Effector memory CD8-positive, alpha-beta T cell (primary cell): Measurements from ENCODE around the gene NAV3.

Source experiments
- ATAC-seq: fragments of 150-1000 bp; cut with Tn5 transposase; replicated peaks from 2 replicates; pipeline ENCODE4 v1.10.0; 2021; ENCODE audit warnings: mild to moderate bottlenecking, moderate library complexity
- DNase-seq, 3 experiments: peaks; one replicate each; pipeline ENCODE4 v3.0.0; 2021
- H3K27ac Mint-ChIP-seq, 2 donors: one replicate each; pipeline ENCODE4 v1.8.0; 2022; ENCODE audit warnings: mild to moderate bottlenecking in 2 of 2, mixed read lengths in 2 of 2, moderate library complexity in 2 of 2
- H3K27me3 Mint-ChIP-seq, 2 donors: one replicate each; pipeline ENCODE4 v1.8.0; 2022; ENCODE audit warnings: mixed read lengths in 2 of 2
- H3K36me3 Mint-ChIP-seq: one replicate; pipeline ENCODE4 v1.8.0; 2022; ENCODE audit warnings: mild to moderate bottlenecking, moderate library complexity, mixed read lengths; ENCODE audit not compliant: insufficient read depth
- H3K4me1 Mint-ChIP-seq, 2 donors: one replicate each; pipeline ENCODE4 v1.8.0; 2022; ENCODE audit warnings: low read depth in 2 of 2, mixed read lengths in 2 of 2
- H3K4me3 Mint-ChIP-seq, 2 donors: one replicate each; pipeline ENCODE4 v1.8.0; 2022; ENCODE audit warnings: mild to moderate bottlenecking in 2 of 2, mixed read lengths in 2 of 2, moderate library complexity in 2 of 2
- H3K9me3 Mint-ChIP-seq, 2 donors: one replicate each; pipeline ENCODE4 v1.8.0; 2022; ENCODE audit warnings: mixed read lengths in 2 of 2
- total RNA-seq, 9 experiments: gene quantifications; one replicate each; lab custom pipeline; 2026; lab: John Stamatoyannopoulos, UW

Gene NAV3
- total RNA-seq, result 0 to 0.24 (median 0) reads per million in 9 experiments

- H3K9me3 Mint-ChIP-seq, result peaks cover 3 to 13% of the 10 kb centered on the region in 2 donors
- H3K4me3 Mint-ChIP-seq, result no peak within 1 kb of the TSS
- H3K4me1 Mint-ChIP-seq, result no peaks in the 10 kb centered on the region
- H3K36me3 Mint-ChIP-seq, result no peaks in the 10 kb centered on the region
- ATAC-seq (no peak), DNase-seq (no peak)
- H3K27ac Mint-ChIP-seq, result no peak within 1 kb of the TSS
- no peaks in the 10 kb centered on the region for H3K27me3 Mint-ChIP-seq
Measured at GRCh38 chr12:77830583-77831351, at the start of gene NAV3. TSS of gene NAV3 (plus strand) at chr12:77830894. CDS start at chr12:77831462, 568 bp downstream.

- no peaks in the 10 kb centered on the region for H3K36me3 Mint-ChIP-seq
- H3K4me3 Mint-ChIP-seq, result no peak overlapping the region
- DNase-seq (no peak), ATAC-seq (no peak)
- H3K9me3 Mint-ChIP-seq, result peaks cover 9 to 35% of the 10 kb centered on the region in 2 donors
- no peaks in the 10 kb centered on the region for H3K4me1 Mint-ChIP-seq
- no peaks in the 10 kb centered on the region for H3K27me3 Mint-ChIP-seq
- H3K27ac Mint-ChIP-seq, result no peak overlapping the region
Measured at GRCh38 chr12:77782034-77782433, 48.7 kb upstream of the NAV3 start.

- no peaks in the 10 kb centered on the region for H3K36me3 Mint-ChIP-seq
- H3K4me1 Mint-ChIP-seq, result no peaks in the 10 kb centered on the region
- no peak overlapping the region for H3K27ac Mint-ChIP-seq
- ATAC-seq (no peak), DNase-seq (no peak)
- peaks cover 9 to 35% of the 10 kb centered on the region in 2 donors for H3K9me3 Mint-ChIP-seq
- no peaks in the 10 kb centered on the region for H3K27me3 Mint-ChIP-seq
- no peak overlapping the region for H3K4me3 Mint-ChIP-seq
Measured at GRCh38 chr12:77782766-77783165, 47.9 kb upstream of the NAV3 start.

GRCh38 chr12:77785211-77785610 is 45.5 kb upstream of the NAV3 start:
- Mint-ChIP-seq H3K4me1 (no peaks in the 10 kb centered on the region), H3K36me3 (no peaks in the 10 kb centered on the region), H3K27ac (no peak overlapping the region), H3K27me3 (no peaks in the 10 kb centered on the region), H3K9me3 (peaks cover 10 to 35% of the 10 kb centered on the region in 2 donors), H3K4me3 (no peak overlapping the region)
- DNase-seq (no peak), ATAC-seq (no peak)

GRCh38 chr12:77786675-77787074 is 44.0 kb upstream of the NAV3 start:
- H3K9me3 Mint-ChIP-seq, result peaks cover 11 to 29% of the 10 kb centered on the region in 2 donors
- no peak for ATAC-seq
- DNase-seq, result no peak
- no peaks in the 10 kb centered on the region for H3K27me3 Mint-ChIP-seq
- no peaks in the 10 kb centered on the region for H3K36me3 Mint-ChIP-seq
- H3K4me3 Mint-ChIP-seq, result no peak overlapping the region
- no peaks in the 10 kb centered on the region for H3K4me1 Mint-ChIP-seq
- H3K27ac Mint-ChIP-seq, result no peak overlapping the region

- H3K9me3 Mint-ChIP-seq, result peaks cover 7 to 20% of the 10 kb centered on the region in 2 donors
- H3K27me3 Mint-ChIP-seq, result no peaks in the 10 kb centered on the region
- no peaks in the 10 kb centered on the region for H3K4me1 Mint-ChIP-seq
- H3K27ac Mint-ChIP-seq, result no peak overlapping the region
- ATAC-seq (no peak), DNase-seq (no peak)
- H3K36me3 Mint-ChIP-seq, result no peaks in the 10 kb centered on the region
- no peak overlapping the region for H3K4me3 Mint-ChIP-seq
Measured at GRCh38 chr12:77788231-77789168, 42.2 kb upstream of the NAV3 start.

GRCh38 chr12:77795699-77796098 is 35.0 kb upstream of the NAV3 start:
- DNase-seq (no peak), ATAC-seq (no peak)
- H3K27ac Mint-ChIP-seq, result no peak overlapping the region
- H3K4me3 Mint-ChIP-seq, result no peak overlapping the region
- H3K4me1 Mint-ChIP-seq, result no peaks in the 10 kb centered on the region
- H3K36me3 Mint-ChIP-seq, result no peaks in the 10 kb centered on the region
- H3K9me3 Mint-ChIP-seq, result peaks cover 0 to 2% of the 10 kb centered on the region in 2 donors
- no peaks in the 10 kb centered on the region for H3K27me3 Mint-ChIP-seq

GRCh38 chr12:77796775-77797174 is 33.9 kb upstream of the NAV3 start:
- peaks cover 0 to 2% of the 10 kb centered on the region in 2 donors for H3K9me3 Mint-ChIP-seq
- no peaks in the 10 kb centered on the region for H3K4me1 Mint-ChIP-seq
- DNase-seq (no peak), ATAC-seq (no peak)
- H3K27me3 Mint-ChIP-seq, result no peaks in the 10 kb centered on the region
- H3K27ac Mint-ChIP-seq, result no peak overlapping the region
- H3K36me3 Mint-ChIP-seq, result no peaks in the 10 kb centered on the region
- no peak overlapping the region for H3K4me3 Mint-ChIP-seq

- no peaks in the 10 kb centered on the region for H3K4me1 Mint-ChIP-seq
- H3K27me3 Mint-ChIP-seq, result no peaks in the 10 kb centered on the region
- no peak for ATAC-seq
- peaks cover 0 to 7% of the 10 kb centered on the region in 2 donors for H3K9me3 Mint-ChIP-seq
- H3K4me3 Mint-ChIP-seq, result no peak overlapping the region
- H3K36me3 Mint-ChIP-seq, result no peaks in the 10 kb centered on the region
- H3K27ac Mint-ChIP-seq, result no peak overlapping the region
- DNase-seq, result no peak
Measured at GRCh38 chr12:77800501-77800900, 30.2 kb upstream of the NAV3 start.

- Mint-ChIP-seq H3K36me3 (no peaks in the 10 kb centered on the region), H3K27me3 (no peaks in the 10 kb centered on the region), H3K4me1 (no peaks in the 10 kb centered on the region), H3K27ac (no peak overlapping the region), H3K4me3 (no peak overlapping the region), H3K9me3 (peaks cover 16 to 18% of the 10 kb centered on the region in 2 donors)
- no peak for DNase-seq
- no peak for ATAC-seq
Measured at GRCh38 chr12:77808534-77808933, 22.2 kb upstream of the NAV3 start.

GRCh38 chr12:77813558-77813957 is 17.1 kb upstream of the NAV3 start:
- no peaks in the 10 kb centered on the region for H3K36me3 Mint-ChIP-seq
- H3K4me3 Mint-ChIP-seq, result no peak overlapping the region
- no peaks in the 10 kb centered on the region for H3K4me1 Mint-ChIP-seq
- no peaks in the 10 kb centered on the region for H3K27me3 Mint-ChIP-seq
- ATAC-seq, result no peak
- no peak for DNase-seq
- H3K9me3 Mint-ChIP-seq, result peaks cover 0 to 6% of the 10 kb centered on the region in 2 donors
- H3K27ac Mint-ChIP-seq, result no peak overlapping the region

- DNase-seq (no peak), ATAC-seq (no peak)
- Mint-ChIP-seq H3K36me3 (no peaks in the 10 kb centered on the region), H3K27ac (no peak overlapping the region), H3K4me3 (no peak overlapping the region), H3K27me3 (no peaks in the 10 kb centered on the region), H3K9me3 (peaks cover 0 to 6% of the 10 kb centered on the region in 2 donors), H3K4me1 (no peaks in the 10 kb centered on the region)
Measured at GRCh38 chr12:77814386-77814785, 16.3 kb upstream of the NAV3 start.

GRCh38 chr12:77816196-77816595 is 14.5 kb upstream of the NAV3 start:
- H3K27me3 Mint-ChIP-seq, result no peaks in the 10 kb centered on the region
- H3K4me1 Mint-ChIP-seq, result no peaks in the 10 kb centered on the region
- H3K27ac Mint-ChIP-seq, result no peak overlapping the region
- DNase-seq (no peak), ATAC-seq (no peak)
- no peak overlapping the region for H3K4me3 Mint-ChIP-seq
- peaks cover 0 to 6% of the 10 kb centered on the region in 2 donors for H3K9me3 Mint-ChIP-seq
- H3K36me3 Mint-ChIP-seq, result no peaks in the 10 kb centered on the region
